HG03469 (cell line): ENCODE data around the gene RAD54L.
"Not testable (repeated sequence)": the region's sequence is repeated elsewhere in the genome, so short reads cannot be mapped to it uniquely, and the experiment has no call there.

ENCODE experiments used
- ATAC-seq: cut with Tn5 transposase; IDR thresholded peaks from one replicate; pipeline ENCODE4 v1.9.1; 2021; ENCODE audit warnings: mild to moderate bottlenecking, moderate library complexity, moderate number of reproducible peaks; ENCODE audit not compliant: unreplicated experiment

The RAD54L gene

DNA sequence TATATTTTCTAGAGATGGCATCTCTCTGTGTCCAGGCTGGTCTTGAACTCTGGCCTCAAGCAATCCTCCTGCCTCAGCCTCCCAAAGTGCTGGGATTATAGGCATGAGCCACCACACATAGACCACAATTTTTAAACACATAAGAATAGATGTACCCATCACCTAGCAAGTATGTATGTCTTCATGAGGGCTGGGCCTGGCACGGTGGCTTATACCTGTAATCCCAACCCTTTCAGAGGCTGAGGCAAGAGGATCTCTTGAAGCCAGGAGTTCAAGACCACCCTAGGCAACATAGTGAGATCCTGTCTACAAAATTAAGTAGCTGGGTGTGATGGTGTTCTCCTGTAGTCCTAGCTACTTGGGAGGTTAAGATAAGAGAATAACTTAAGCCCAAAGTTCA lies 69.8 kb downstream of the RAD54L start:
- ATAC-seq, result no peak

DNA sequence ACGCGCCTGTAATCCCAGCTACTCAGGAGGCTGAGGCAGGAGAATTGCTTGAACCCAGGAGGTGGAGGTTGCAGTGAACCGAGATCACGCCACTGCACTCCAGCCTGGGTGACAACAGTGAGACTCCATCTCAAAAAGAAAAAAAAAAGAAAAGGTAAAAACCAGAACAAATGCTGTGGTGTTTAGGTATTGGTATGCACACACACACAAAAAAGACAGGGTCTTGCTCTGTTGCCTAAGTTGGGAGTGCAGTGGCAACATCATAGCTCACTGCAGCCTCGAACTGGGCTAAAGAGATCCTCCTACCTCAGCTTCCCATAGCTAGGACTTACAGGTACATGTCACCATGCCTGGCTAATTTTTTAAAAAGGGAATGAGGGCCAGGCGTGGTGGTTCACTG lies 71.7 kb downstream of the RAD54L start:
- not testable (repeated sequence) for ATAC-seq

DNA sequence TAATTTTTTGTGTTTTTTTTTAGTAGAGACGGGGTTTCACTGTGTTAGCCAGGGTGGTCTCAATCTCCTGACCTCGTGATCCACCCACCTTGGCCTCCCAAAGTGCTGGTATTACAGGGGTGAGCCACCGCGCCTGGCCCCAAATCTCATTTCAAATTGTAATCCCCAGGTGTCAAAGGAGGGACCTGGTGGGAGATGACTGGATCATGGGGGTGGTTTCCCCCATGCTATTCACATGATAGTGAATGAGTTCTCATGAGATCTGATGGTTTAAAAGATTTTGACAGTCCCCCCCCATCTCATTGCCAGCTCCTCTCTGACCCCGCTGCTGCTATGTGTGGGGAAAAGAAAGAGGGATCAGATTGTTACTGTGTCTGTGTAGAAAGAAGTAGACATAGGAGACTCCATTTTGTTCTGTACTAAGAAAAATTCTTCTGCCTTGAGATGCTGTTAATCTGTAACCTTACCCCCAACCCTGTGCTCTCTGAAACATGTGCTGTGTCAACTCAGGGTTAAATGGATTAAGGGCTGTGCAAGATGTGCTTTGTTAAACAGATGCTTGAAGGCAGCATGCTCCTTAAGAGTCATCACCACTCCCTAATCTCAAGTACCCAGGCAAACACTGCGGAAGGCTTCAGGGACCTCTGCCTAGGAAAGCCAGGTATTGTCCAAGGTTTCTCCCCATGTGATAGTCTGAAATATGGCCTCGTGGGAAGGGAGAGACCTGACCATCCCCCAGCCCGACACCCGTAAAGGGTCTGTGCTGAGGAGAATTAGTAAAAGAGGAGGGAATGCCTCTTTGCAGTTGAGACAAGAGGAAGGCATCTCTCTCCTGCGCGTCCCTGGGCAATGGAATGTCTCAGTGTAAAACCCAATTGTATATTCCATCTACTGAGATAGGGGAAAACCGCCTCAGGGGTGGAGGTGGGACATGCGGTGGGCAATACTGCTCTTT lies 72.7 kb downstream of the RAD54L start:
- not testable (repeated sequence) for ATAC-seq

DNA sequence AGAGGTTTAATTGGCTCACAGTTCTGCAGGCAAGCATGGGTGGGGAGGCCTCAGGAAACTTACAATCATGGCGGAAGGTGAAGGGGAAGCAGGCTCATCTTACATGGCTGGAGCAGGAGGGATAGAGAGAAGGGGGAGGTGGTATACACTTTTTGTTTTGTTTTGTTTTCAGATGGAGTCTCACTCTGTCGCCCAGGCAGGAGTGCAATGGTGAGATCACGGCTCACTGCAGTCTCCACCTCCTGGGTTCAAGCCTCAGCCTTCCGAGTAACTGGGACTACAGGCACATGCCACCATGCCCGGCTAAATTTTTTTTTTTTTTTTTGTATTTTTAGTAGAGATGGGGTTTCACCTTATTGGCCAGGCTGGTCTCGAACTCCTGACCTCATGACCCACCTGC lies 74.6 kb downstream of the RAD54L start:
- ATAC-seq, result not testable (repeated sequence)

DNA sequence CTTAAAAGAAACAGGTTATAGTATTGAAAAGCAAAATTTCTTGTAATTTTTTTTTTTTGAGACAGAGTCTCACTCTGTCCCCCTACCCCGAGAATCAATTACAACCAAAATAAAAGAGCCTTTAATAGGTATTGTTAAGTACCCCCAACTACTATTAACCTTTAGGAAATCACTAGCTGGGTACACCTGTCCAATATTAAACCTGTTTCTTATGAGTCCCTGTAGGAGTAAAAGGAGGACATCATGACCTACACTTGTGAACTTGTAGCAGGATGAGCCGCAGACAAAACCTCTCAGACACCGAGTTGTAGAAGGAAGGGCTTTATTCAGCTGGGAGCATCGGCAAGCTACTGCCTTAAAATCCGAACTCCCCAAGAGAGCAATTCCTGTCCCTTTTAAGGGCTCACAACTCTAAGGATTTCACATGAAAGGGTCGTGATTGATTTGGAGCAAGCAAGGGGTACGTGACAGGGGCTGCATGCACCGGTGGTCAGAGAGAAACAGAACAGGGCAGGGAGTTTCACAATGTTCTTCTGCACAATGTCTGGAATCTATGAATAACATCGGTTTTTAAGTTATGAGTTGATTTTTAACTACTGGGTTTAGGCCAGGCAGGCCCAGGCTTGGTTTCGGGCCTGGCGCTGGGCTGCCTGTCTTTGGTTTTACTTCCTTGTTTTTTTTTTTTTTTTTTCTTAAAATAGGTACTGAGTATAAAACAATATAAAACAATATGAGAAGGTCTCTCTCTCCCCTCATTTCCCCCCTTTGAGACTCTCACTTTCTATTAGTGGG lies 77.9 kb downstream of the RAD54L start:
- not testable (repeated sequence) for ATAC-seq
